Left lung (tissue), 10 donors: ENCODE measurements around the gene HOXB2. TPM values are rescaled to one million over a fixed set of nuclear protein-coding genes. Genes with fewer than 3 reads are reported as not detected.

Experiments used
- ATAC-seq: fragments of 200-7000 bp; cut with Tn5 transposase; one replicate; pipeline ENCODE4 v1.9.1; 2020; ENCODE audit warnings: moderate library complexity
- DNase-seq, 4 donors: peaks; one replicate each; pipeline ENCODE4 v3.0.0-alpha.2; 2013 to 2020
- H3K27ac ChIP-seq, 2 donors: fragments of 200-600 bp; sonication (generic) in 1 of 2; one replicate each; pipeline versions ENCODE4 v1.5.0 to v1.8.0; 2020 to 2021
- H3K27me3 ChIP-seq, 2 donors: fragments of 200-600 bp; sonication (generic) in 1 of 2; one replicate each; pipeline versions ENCODE4 v1.5.0 to v1.8.0; 2020 to 2021
- H3K36me3 ChIP-seq, 2 donors: fragments of 200-600 bp; sonication (generic) in 1 of 2; one replicate each; pipeline versions ENCODE4 v1.5.0 to v1.8.0; 2020 to 2021
- H3K4me1 ChIP-seq, 2 donors: fragments of 200-600 bp; one replicate each; pipeline ENCODE4 v1.8.0; 2021
- H3K4me3 ChIP-seq, 2 donors: fragments of 200-600 bp; sonication (generic) in 1 of 2; one replicate each; pipeline versions ENCODE4 v1.5.0 to v1.8.0; 2020 to 2021; ENCODE audit warnings: mild to moderate bottlenecking in 1 of 2
- H3K9me3 ChIP-seq, 2 donors: fragments of 200-600 bp; sonication (generic) in 1 of 2; one replicate each; pipeline versions ENCODE4 v1.5.0 to v1.8.0; 2020 to 2021
- CTCF ChIP-seq, 2 donors: fragments of 200-600 bp; sonication (generic) in 1 of 2; IDR thresholded peaks; one replicate each; pipeline versions ENCODE4 v1.5.0 to v1.8.0; 2021; ENCODE audit warnings: antibody characterized with exemption in 2 of 2
- intact Hi-C, 2 donors: fragments of 100-400 bp; cut with DNase I; formaldehyde crosslinking; loops; one replicate each; pipeline versions ENCODE4 v1.11.2 to v1.14.2; 2022
- polyA plus RNA-seq, 6 donors: library from polyadenylated mRNA; unstranded; fragments of 120-200 nt; gene quantifications; one replicate each; pipeline ENCODE4 v1.2.1, GENCODE V29; 2013; ENCODE audit not compliant: insufficient read length in 6 of 6
- total RNA-seq, 2 donors: library from RNA; stranded (reverse); fragmentation: NEBNext Ultra II Directional; extraction: Animal tissue kit (Norgen Biotek cat#: 25700); gene quantifications; one replicate each; pipeline ENCODE4 v1.2.1, GENCODE V29; 2021
- donor health status: DM: no; HTN: yes; CAD: no.
- donor health status: DM: no; HTN: no; CAD: no.

The HOXB2 gene
- total and polyA plus RNA-seq, 8 donors: 9.7 to 33.6 (median 24.9) TPM

DNA sequence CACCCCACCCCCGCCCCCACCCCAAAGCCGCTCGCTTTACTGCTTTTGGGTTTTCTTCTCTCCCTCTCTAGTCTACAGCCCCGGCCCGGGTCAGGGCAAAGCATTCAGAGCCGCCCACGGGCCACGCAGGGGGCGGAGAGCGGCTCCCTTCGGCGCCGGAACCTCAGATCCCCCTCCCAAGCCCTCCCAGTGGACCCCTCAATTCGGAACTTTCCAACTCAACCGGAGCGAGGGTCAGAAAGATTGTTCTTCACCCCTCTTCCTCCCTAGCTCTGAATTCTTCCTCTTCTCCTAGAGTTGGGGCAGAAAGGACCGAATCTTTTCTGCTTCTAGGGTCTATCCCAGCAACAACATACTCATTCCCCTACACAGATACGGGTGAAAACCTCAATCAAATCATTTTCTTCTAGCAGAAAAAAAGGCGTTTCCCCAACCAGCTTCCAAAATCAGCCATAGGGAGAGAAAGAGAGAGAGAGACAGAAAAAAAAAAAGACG is 1.0 kb downstream of the HOXB2 start:
- Histone ChIP-seq H3K27me3 (peaks cover 29 to 100% of the 10 kb centered on the region in 2 donors), H3K27ac (peak overlapping the region; percentile 82 to 89), H3K9me3 (no peaks in the 10 kb centered on the region), H3K4me3 (peak overlapping the region; percentile 51 to 63), H3K4me1 (peaks cover 0 to 22% of the 10 kb centered on the region in 2 donors), H3K36me3 (no peaks in the 10 kb centered on the region)
- DNase-seq: no peak
- intact Hi-C loops: no loop called here
- ATAC-seq: peak; percentile 11
- no peak for TF ChIP-seq CTCF (IDR thresholded peaks at IDR 0.05)

GRCh38 chr17:48543107-48543853 is 1.6 kb downstream of the HOXB2 start:
- peaks cover 0 to 22% of the 10 kb centered on the region in 2 donors for H3K4me1 ChIP-seq
- TF ChIP-seq CTCF (IDR thresholded peaks at IDR 0.05): no peak
- H3K36me3 ChIP-seq: no peaks in the 10 kb centered on the region
- peak; percentile 20 for ATAC-seq
- H3K9me3 ChIP-seq: no peaks in the 10 kb centered on the region
- H3K27me3 ChIP-seq: peaks cover 29 to 100% of the 10 kb centered on the region in 2 donors
- intact Hi-C loops: no loop called here
- peak overlapping the region; percentile 51 to 63 for H3K4me3 ChIP-seq
- DNase-seq: peak in 2 of 4 donors; percentile 31 to 74
- peak overlapping the region; percentile 82 to 89 for H3K27ac ChIP-seq

- peak overlapping the region; percentile 51 to 63 for H3K4me3 ChIP-seq
- no peak for DNase-seq
- H3K9me3 ChIP-seq: no peaks in the 10 kb centered on the region
- intact Hi-C loops: no loop called here
- peaks cover 29 to 100% of the 10 kb centered on the region in 2 donors for H3K27me3 ChIP-seq
- H3K27ac ChIP-seq: peak overlapping the region; percentile 82 to 89
- no peaks in the 10 kb centered on the region for H3K36me3 ChIP-seq
- no peak for ATAC-seq
- peaks cover 0 to 22% of the 10 kb centered on the region in 2 donors for H3K4me1 ChIP-seq
- no peak for TF ChIP-seq CTCF (IDR thresholded peaks at IDR 0.05)
Observed at GRCh38 chr17:48542698-48543106, 2.2 kb downstream of the HOXB2 start.

DNA sequence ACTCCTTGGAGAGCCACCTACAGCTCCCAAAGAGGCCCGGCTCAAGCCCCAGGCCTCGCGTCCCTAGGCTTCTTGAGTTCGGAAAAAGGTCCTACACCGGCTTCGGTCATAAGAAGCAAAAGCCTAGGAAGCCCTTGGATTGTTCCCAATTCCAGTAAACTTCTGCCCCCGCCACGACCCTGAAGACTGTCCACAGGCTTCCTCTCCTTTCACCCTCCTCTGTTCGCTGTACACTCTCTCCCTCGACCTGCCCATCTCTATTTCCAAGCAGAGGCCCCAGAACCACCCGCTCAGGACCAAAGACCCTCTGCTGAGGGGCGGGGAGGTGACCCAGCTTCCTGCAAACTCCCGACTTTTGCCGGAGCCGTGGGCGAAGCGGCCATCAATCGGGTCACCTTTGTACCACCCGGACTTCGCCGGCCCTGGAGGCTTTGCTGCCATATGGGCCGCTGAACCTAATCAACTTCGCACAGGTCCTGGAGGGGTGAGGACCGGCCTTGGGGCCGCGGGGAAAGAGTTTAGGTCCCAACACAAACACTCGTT is 2.7 kb downstream of the HOXB2 start:
- H3K4me1 ChIP-seq: peaks cover 0 to 22% of the 10 kb centered on the region in 2 donors
- ATAC-seq: peak; percentile 8
- peak overlapping the region; percentile 51 to 63 for H3K4me3 ChIP-seq
- H3K27me3 ChIP-seq: peaks cover 29 to 100% of the 10 kb centered on the region in 2 donors
- peak in 2 of 4 donors; percentile 25 to 67 for DNase-seq
- no peaks in the 10 kb centered on the region for H3K36me3 ChIP-seq
- TF ChIP-seq CTCF (IDR thresholded peaks at IDR 0.05): no peak
- peak overlapping the region; percentile 82 to 89 for H3K27ac ChIP-seq
- H3K9me3 ChIP-seq: no peaks in the 10 kb centered on the region
- intact Hi-C loops: no loop called here

DNA sequence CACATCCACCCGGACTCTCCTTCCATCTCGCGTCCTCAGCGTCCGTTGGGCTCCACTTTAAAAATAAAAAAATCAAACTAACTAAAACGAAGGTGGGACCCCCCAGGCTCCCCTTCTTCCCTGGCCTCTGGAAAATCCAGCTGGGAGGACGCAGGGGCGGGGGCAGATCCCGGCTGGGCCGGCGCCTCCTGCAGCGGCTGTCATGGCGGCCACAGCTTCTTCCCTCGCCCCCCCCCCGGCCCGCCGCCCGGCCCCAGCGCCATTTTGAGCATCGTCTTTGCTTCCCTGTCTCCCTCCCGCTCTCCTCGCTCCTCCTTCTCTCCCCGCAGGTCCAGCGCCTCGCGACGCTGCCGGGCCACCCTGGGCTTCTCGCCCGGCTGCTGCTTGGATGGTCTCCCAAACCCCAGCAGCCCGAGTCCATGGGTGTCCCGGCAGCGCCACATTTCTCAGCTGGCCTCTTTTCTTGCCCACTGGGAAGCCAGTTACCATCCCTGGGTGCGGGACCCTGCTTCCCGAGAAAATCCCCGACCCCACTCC is 3.3 kb downstream of the HOXB2 start:
- no peak for TF ChIP-seq CTCF (IDR thresholded peaks at IDR 0.05)
- H3K36me3 ChIP-seq: no peaks in the 10 kb centered on the region
- peak overlapping the region; percentile 51 to 63 for H3K4me3 ChIP-seq
- DNase-seq: peak in 3 of 4 donors; percentile 64 to 90 (median 84)
- peaks cover 29 to 100% of the 10 kb centered on the region in 2 donors for H3K27me3 ChIP-seq
- intact Hi-C loops: no loop called here
- peak; percentile 46 for ATAC-seq
- peaks cover 0 to 22% of the 10 kb centered on the region in 2 donors for H3K4me1 ChIP-seq
- no peaks in the 10 kb centered on the region for H3K9me3 ChIP-seq
- H3K27ac ChIP-seq: peak overlapping the region; percentile 82 to 89
